ENCODE measurements around the gene CD300E. TPM values are rescaled to one million over a fixed set of nuclear protein-coding genes. Genes with fewer than 3 reads are reported as not detected.

Gene CD300E
- total and polyA plus RNA-seq, 2 of the 13 experiments (the other 11 are each of a cell fraction or from before 2014, with no cell fraction given) = not detected

- TF ChIP-seq RERE (CRISPR knock-in tag; IDR thresholded peaks at IDR 0.05; ENCODE audit: low read depth) (peak; percentile 91), HOXD1 (CRISPR knock-in tag; IDR thresholded peaks at IDR 0.05) (peak; percentile 100), ZNF329 (CRISPR knock-in tag; IDR thresholded peaks at IDR 0.05; ENCODE audit: low read depth) (peak; percentile 98), RNF2 (conservative IDR thresholded peaks at IDR 0.05; ENCODE audit: low read depth) (0 out of 2 replicates have a peak, but pooled peaks have one; percentile 72), ZNF160 (CRISPR knock-in tag; IDR thresholded peaks at IDR 0.05) (peak; percentile 99), ZNF775 (CRISPR knock-in tag; IDR thresholded peaks at IDR 0.05; ENCODE audit: borderline replicate concordance) (peak; percentile 99), KMT2B (CRISPR knock-in tag; IDR thresholded peaks at IDR 0.05) (peak; percentile 98), IRX3 (CRISPR knock-in tag; IDR thresholded peaks at IDR 0.05; ENCODE audit: borderline replicate concordance, low read depth) (peak; percentile 100), ZNF652 (CRISPR knock-in tag; IDR thresholded peaks at IDR 0.05; ENCODE audit: borderline replicate concordance, low read depth) (peak; percentile 77), ZNF572 (CRISPR knock-in tag; IDR thresholded peaks at IDR 0.05) (peak; percentile 96), MIER2 (CRISPR knock-in tag; IDR thresholded peaks at IDR 0.05) (peak; percentile 100), ZNF382 (CRISPR knock-in tag; IDR thresholded peaks at IDR 0.05; ENCODE audit: borderline replicate concordance) (no peak), ZNF704 (CRISPR knock-in tag; IDR thresholded peaks at IDR 0.05; ENCODE audit: borderline replicate concordance) (peak; percentile 100), ZNF672 (CRISPR knock-in tag; IDR thresholded peaks at IDR 0.05) (peak; percentile 98), ARID3A (IDR thresholded peaks at IDR 0.05; ENCODE audit: low read depth, low read length) (no peak)
- TF ChIP-seq, protein P1, sequence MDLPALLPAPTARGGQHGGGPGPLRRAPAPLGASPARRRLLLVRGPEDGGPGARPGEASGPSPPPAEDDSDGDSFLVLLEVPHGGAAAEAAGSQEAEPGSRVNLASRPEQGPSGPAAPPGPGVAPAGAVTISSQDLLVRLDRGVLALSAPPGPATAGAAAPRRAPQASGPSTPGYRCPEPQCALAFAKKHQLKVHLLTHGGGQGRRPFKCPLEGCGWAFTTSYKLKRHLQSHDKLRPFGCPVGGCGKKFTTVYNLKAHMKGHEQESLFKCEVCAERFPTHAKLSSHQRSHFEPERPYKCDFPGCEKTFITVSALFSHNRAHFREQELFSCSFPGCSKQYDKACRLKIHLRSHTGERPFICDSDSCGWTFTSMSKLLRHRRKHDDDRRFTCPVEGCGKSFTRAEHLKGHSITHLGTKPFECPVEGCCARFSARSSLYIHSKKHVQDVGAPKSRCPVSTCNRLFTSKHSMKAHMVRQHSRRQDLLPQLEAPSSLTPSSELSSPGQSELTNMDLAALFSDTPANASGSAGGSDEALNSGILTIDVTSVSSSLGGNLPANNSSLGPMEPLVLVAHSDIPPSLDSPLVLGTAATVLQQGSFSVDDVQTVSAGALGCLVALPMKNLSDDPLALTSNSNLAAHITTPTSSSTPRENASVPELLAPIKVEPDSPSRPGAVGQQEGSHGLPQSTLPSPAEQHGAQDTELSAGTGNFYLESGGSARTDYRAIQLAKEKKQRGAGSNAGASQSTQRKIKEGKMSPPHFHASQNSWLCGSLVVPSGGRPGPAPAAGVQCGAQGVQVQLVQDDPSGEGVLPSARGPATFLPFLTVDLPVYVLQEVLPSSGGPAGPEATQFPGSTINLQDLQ (CRISPR knock-in tag; IDR thresholded peaks at IDR 0.05) = peak; percentile 99
- TF ChIP-seq, protein P2, sequence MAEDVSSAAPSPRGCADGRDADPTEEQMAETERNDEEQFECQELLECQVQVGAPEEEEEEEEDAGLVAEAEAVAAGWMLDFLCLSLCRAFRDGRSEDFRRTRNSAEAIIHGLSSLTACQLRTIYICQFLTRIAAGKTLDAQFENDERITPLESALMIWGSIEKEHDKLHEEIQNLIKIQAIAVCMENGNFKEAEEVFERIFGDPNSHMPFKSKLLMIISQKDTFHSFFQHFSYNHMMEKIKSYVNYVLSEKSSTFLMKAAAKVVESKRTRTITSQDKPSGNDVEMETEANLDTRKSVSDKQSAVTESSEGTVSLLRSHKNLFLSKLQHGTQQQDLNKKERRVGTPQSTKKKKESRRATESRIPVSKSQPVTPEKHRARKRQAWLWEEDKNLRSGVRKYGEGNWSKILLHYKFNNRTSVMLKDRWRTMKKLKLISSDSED (CRISPR knock-in tag; IDR thresholded peaks at IDR 0.05) = peak; percentile 99
These were observed 47.7 kb upstream of the CD300E start (continued) for GRCh38 chr17:74671031-74671771.

All from HepG2 (cell line).